SK-N-SH treated with all-trans-retinoic acid at 6 μM for 48 hours (cell line): ENCODE results near the gene ZNF398.

Source experiments
- BACH2 ChIP-seq: fragments of 250-450 bp; sonication (Bioruptor Pico); IDR thresholded peaks from 2 replicates; pipeline ENCODE4 v1.9.0; 2021; ENCODE audit warnings: mild to moderate bottlenecking, borderline replicate concordance
- ISL1 ChIP-seq: fragments of 250-450 bp; sonication (Bioruptor Pico); IDR thresholded peaks from 2 replicates; pipeline ENCODE4 v2.1.2; 2022; ENCODE audit warnings: mild to moderate bottlenecking, moderate library complexity
- OSR1 ChIP-seq: fragments of 250-450 bp; sonication (Bioruptor Pico); IDR thresholded peaks from 2 replicates; pipeline ENCODE4 v1.8.0; 2022; ENCODE audit warnings: moderate library complexity, mild to moderate bottlenecking, inconsistent platforms
- PPARA ChIP-seq: fragments of 250-450 bp; sonication (Bioruptor Pico); IDR thresholded peaks from 2 replicates; pipeline ENCODE4 v1.5.0; 2020; ENCODE audit warnings: mild to moderate bottlenecking, borderline replicate concordance
- ZFP30 ChIP-seq: fragments of 450-650 bp; formaldehyde crosslinking; IDR thresholded peaks from 2 replicates; pipeline ENCODE4 v1.5.0; 2022; ENCODE audit warnings: mild to moderate bottlenecking, moderate library complexity
- ZNF8 ChIP-seq: fragments of 450-650 bp; formaldehyde crosslinking; IDR thresholded peaks from 2 replicates; pipeline ENCODE4 v1.5.0; 2020; ENCODE audit warnings: mild to moderate bottlenecking, moderate library complexity
- TF ChIP-seq, protein P1 (sequence below): fragments of 250-450 bp; sonication (Bioruptor Pico); IDR thresholded peaks from 2 replicates; pipeline ENCODE4 v1.8.0; 2021; ENCODE audit warnings: low read depth, mild to moderate bottlenecking, moderate library complexity, borderline replicate concordance
- TF ChIP-seq, protein P2 (sequence below): fragments of 250-450 bp; sonication (Bioruptor Pico); IDR thresholded peaks from 2 replicates; pipeline ENCODE4 v1.5.1; 2020; ENCODE audit warnings: low read depth, mild to moderate bottlenecking, moderate library complexity

DNA sequence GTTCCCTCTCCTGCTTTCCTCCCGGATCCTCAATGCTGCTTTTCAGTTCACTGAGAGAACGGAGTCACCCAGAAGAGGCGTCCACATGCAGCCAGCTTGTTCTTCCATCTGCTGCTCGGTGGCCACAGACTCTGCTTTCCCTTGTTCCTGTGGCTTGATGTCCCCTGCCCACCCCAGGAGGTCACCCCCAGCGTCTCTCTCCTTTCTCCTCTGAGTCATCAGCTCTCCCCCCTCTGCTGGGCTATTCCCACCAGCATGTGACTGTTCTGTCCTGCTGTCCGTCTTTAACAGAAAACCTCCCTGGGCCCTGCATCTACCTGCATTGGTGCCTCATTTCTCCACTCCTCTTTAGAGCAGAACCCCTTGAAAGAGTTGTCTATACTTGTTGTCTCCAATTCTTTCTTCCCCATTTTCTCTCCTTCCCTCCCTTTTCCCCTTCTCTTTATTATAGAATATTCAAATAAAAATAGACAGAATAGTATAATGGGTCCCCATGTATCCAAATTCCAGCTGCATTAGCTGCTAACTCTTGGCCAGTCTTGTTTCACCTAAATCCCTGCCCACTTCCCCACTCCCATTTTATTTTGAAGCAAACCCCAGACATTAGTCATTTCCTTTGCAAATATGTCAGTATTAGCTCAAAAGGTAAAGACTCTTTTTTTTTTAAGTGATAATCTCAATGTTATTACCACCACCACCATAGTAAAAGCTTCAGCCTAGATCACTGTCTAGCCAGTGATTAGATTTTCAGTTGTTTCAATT is 52.2 kb downstream of the ZNF398 start:
- TF ChIP-seq PPARA (CRISPR knock-in tag) = no peak
- TF ChIP-seq ISL1 (CRISPR knock-in tag) = no peak
- no peak for TF ChIP-seq OSR1 (CRISPR knock-in tag)
- TF ChIP-seq, protein P1, sequence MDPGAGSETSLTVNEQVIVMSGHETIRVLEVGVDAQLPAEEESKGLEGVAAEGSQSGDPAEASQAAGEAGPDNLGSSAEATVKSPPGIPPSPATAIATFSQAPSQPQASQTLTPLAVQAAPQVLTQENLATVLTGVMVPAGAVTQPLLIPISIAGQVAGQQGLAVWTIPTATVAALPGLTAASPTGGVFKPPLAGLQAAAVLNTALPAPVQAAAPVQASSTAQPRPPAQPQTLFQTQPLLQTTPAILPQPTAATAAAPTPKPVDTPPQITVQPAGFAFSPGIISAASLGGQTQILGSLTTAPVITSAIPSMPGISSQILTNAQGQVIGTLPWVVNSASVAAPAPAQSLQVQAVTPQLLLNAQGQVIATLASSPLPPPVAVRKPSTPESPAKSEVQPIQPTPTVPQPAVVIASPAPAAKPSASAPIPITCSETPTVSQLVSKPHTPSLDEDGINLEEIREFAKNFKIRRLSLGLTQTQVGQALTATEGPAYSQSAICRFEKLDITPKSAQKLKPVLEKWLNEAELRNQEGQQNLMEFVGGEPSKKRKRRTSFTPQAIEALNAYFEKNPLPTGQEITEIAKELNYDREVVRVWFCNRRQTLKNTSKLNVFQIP (CRISPR knock-in tag) = no peak
- TF ChIP-seq, protein P2, sequence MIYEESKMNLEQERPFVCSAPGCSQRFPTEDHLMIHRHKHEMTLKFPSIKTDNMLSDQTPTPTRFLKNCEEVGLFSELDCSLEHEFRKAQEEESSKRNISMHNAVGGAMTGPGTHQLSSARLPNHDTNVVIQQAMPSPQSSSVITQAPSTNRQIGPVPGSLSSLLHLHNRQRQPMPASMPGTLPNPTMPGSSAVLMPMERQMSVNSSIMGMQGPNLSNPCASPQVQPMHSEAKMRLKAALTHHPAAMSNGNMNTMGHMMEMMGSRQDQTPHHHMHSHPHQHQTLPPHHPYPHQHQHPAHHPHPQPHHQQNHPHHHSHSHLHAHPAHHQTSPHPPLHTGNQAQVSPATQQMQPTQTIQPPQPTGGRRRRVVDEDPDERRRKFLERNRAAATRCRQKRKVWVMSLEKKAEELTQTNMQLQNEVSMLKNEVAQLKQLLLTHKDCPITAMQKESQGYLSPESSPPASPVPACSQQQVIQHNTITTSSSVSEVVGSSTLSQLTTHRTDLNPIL (CRISPR knock-in tag) = no peak
- no peak for TF ChIP-seq ZNF8
- no peak for TF ChIP-seq ZFP30 (CRISPR knock-in tag)
- TF ChIP-seq BACH2 (CRISPR knock-in tag) = no peak
